IPS-20b (cell line): ENCODE measurements around the gene MED13L.

ENCODE experiments used
- H3K27ac ChIP-seq: one replicate; pipeline ENCODE4 v1.5.1; 2013; ENCODE audit warnings: low read length
- H3K27me3 ChIP-seq: 2 replicates; pipeline ENCODE4 v1.6.1; 2013; ENCODE audit warnings: mild to moderate bottlenecking, low read length, inconsistent platforms; ENCODE audit not compliant: insufficient read depth
- H3K36me3 ChIP-seq: 2 replicates; pipeline ENCODE4 v1.6.1; 2013; ENCODE audit warnings: low read depth, mild to moderate bottlenecking, inconsistent platforms, low read length, moderate library complexity; ENCODE audit not compliant: insufficient read depth
- H3K4me1 ChIP-seq: 2 replicates; pipeline ENCODE4 v1.6.1; 2013; ENCODE audit warnings: mild to moderate bottlenecking, control low read depth, inconsistent platforms, low read length, moderate library complexity; ENCODE audit not compliant: insufficient read depth
- H3K4me3 ChIP-seq: 2 replicates; pipeline ENCODE4 v1.5.1; 2013; ENCODE audit warnings: mild to moderate bottlenecking, low read length, inconsistent platforms
- H3K9ac ChIP-seq: 2 replicates; pipeline ENCODE4 v1.6.1; 2013; ENCODE audit warnings: low read depth, mild to moderate bottlenecking, inconsistent platforms, low read length, moderate library complexity
- H3K9me3 ChIP-seq: 2 replicates; pipeline ENCODE4 v1.6.1; 2013; ENCODE audit warnings: mild to moderate bottlenecking, low read depth, low read length, inconsistent platforms; ENCODE audit not compliant: insufficient read depth

The MED13L gene

GRCh38 chr12:115910057-115910456, 367.4 kb downstream of the MED13L start:
- H3K27me3 ChIP-seq: no peaks in the 10 kb centered on the region
- no peak overlapping the region for H3K9ac ChIP-seq
- H3K4me3 ChIP-seq: no peak overlapping the region
- H3K36me3 ChIP-seq: no peaks in the 10 kb centered on the region
- no peaks in the 10 kb centered on the region for H3K4me1 ChIP-seq
- H3K9me3 ChIP-seq: no peaks in the 10 kb centered on the region
- no peak overlapping the region for H3K27ac ChIP-seq
